NT2/D1 (cell line): ENCODE results near the gene ELMOD1.

ENCODE experiments used
- YY1 ChIP-seq: IDR thresholded peaks from 2 replicates; pipeline ENCODE4 v1.6.1; 2011; ENCODE audit not compliant: insufficient read length, insufficient read depth
- ZNF274 ChIP-seq: IDR thresholded peaks from 2 replicates; pipeline ENCODE4 v1.6.1; 2011; ENCODE audit warnings: mild to moderate bottlenecking, low read depth, low read length

GRCh38 chr11:107612445-107612844 is 21.5 kb downstream of the ELMOD1 start:
- no peak for TF ChIP-seq ZNF274
- TF ChIP-seq YY1 = no peak
